Cardiac muscle cell (in vitro differentiated cells and primary cell): Measurements from ENCODE around the gene DHRSX. TPM values are rescaled to one million over a fixed set of nuclear protein-coding genes. Genes with fewer than 3 reads are reported as not detected.

Source experiments
- DNase-seq, 2 donors: peaks; one replicate each; pipeline versions ENCODE4 v3.0.0 to v3.0.0-alpha.2; 2010 to 2017; ENCODE audit warnings: low read depth in 1 of 2, low spot score in 1 of 2
- H3K27ac ChIP-seq: fragments of 200-600 bp; sonication (generic); 2 replicates; pipeline ENCODE4 v1.5.1; 2016
- H3K27me3 ChIP-seq: fragments of 200-600 bp; sonication (generic); 2 replicates; pipeline ENCODE4 v1.6.0; 2016; ENCODE audit warnings: control low read depth
- H3K36me3 ChIP-seq: fragments of 200-600 bp; sonication (generic); 2 replicates; pipeline ENCODE4 v1.5.1; 2016; ENCODE audit warnings: control low read depth
- H3K4me1 ChIP-seq: fragments of 200-600 bp; sonication (generic); 2 replicates; pipeline ENCODE4 v1.8.1; 2017; ENCODE audit warnings: low read depth, mild to moderate bottlenecking, mixed run types
- H3K4me3 ChIP-seq: fragments of 200-600 bp; sonication (generic); 2 replicates; pipeline ENCODE4 v1.5.1; 2016; ENCODE audit warnings: mild to moderate bottlenecking
- H3K9me3 ChIP-seq: fragments of 200-600 bp; sonication (generic); 2 replicates; pipeline ENCODE4 v1.5.1; 2017; ENCODE audit warnings: low read depth, mild to moderate bottlenecking, control low read depth
- CTCF ChIP-seq: IDR thresholded peaks from 2 replicates; pipeline ENCODE4 v1.5.1; 2012; ENCODE audit warnings: low read depth, mild to moderate bottlenecking, low read length
- polyA plus RNA-seq: library from polyadenylated mRNA; unstranded; fragments of >200 nt; fragmentation: Nextera tagmentation; extraction: Ambion mirVana; gene quantifications from 2 replicates; pipeline ENCODE4 v1.2.1, GENCODE V29; 2016
- total RNA-seq: library from RNA; depleted of rRNA; stranded (reverse); fragments of >200 nt; gene quantifications from 2 replicates; pipeline ENCODE4 v1.2.3, GENCODE V29; 2016

The DHRSX gene
- total and polyA plus RNA-seq, 2 experiments from 2014 or later, result 20.4 to 33.4 TPM

- H3K4me1 ChIP-seq, result no peaks in the 10 kb centered on the region
- H3K36me3 ChIP-seq, result no peaks in the 10 kb centered on the region
- DNase-seq, result no peak
- no peaks in the 10 kb centered on the region for H3K27me3 ChIP-seq
- TF ChIP-seq CTCF, result no peak
- H3K27ac ChIP-seq, result no peak overlapping the region
- H3K4me3 ChIP-seq, result no peak overlapping the region
- H3K9me3 ChIP-seq, result peaks cover 3% of the 10 kb centered on the region
These were observed 317.5 kb downstream of the DHRSX start for GRCh38 chrX:2183193-2183725.

GRCh38 chrX:2177541-2177940, 323.2 kb downstream of the DHRSX start:
- Histone ChIP-seq H3K36me3 (no peaks in the 10 kb centered on the region), H3K4me1 (no peaks in the 10 kb centered on the region), H3K27ac (no peak overlapping the region), H3K27me3 (no peaks in the 10 kb centered on the region), H3K9me3 (no peaks in the 10 kb centered on the region), H3K4me3 (no peak overlapping the region)
- TF ChIP-seq CTCF, result no peak
- no peak for DNase-seq

GRCh38 chrX:2176733-2177132, 324.0 kb downstream of the DHRSX start:
- Histone ChIP-seq H3K27me3 (no peaks in the 10 kb centered on the region), H3K4me3 (no peak overlapping the region), H3K36me3 (no peaks in the 10 kb centered on the region), H3K27ac (no peak overlapping the region), H3K4me1 (no peaks in the 10 kb centered on the region), H3K9me3 (no peaks in the 10 kb centered on the region)
- no peak for DNase-seq
- TF ChIP-seq CTCF, result no peak

GRCh38 chrX:2176274-2176673, 324.5 kb downstream of the DHRSX start:
- no peak for TF ChIP-seq CTCF
- no peak for DNase-seq
- Histone ChIP-seq H3K4me3 (no peak overlapping the region), H3K27ac (no peak overlapping the region), H3K9me3 (no peaks in the 10 kb centered on the region), H3K36me3 (no peaks in the 10 kb centered on the region), H3K27me3 (no peaks in the 10 kb centered on the region), H3K4me1 (no peaks in the 10 kb centered on the region)

GRCh38 chrX:2172359-2172758, 328.4 kb downstream of the DHRSX start:
- Histone ChIP-seq H3K9me3 (no peaks in the 10 kb centered on the region), H3K4me1 (no peaks in the 10 kb centered on the region), H3K4me3 (no peak overlapping the region), H3K27me3 (no peaks in the 10 kb centered on the region), H3K36me3 (no peaks in the 10 kb centered on the region), H3K27ac (no peak overlapping the region)
- no peak for DNase-seq
- no peak for TF ChIP-seq CTCF

Other genes starting within 250 kb of the DHRSX start
- 29.3 and 32.3 TPM in 2 replicates for gene ZBED1, start within 50 bp of the DHRSX start, total RNA-seq
- 15.6 and 21.0 TPM in 2 replicates for gene ZBED1, start within 50 bp of the DHRSX start, polyA plus RNA-seq
- gene CD99, start 190.3 kb upstream of the DHRSX start, total RNA-seq, result 361 and 474 TPM in 2 replicates
- gene CD99, start 190.3 kb upstream of the DHRSX start, polyA plus RNA-seq, result 467 and 575 TPM in 2 replicates